WTC11 (cell line): ENCODE results near the gene MEGF11. TPM values are rescaled to one million over a fixed set of nuclear protein-coding genes. Genes with fewer than 3 reads are reported as not detected.

ENCODE experiments used
- ATAC-seq: fragments of 200-7000 bp; cut with Tn5 transposase; 2 replicates; pipeline ENCODE4 v1.10.0; 2021; ENCODE audit warnings: mild to moderate bottlenecking, moderate library complexity
- CTCF ChIA-PET: fragments of 300-600 bp; sonication (Branson Sonifier 250); formaldehyde crosslinking; loops from one replicate; lab custom pipeline; 2021; ENCODE audit warnings: antibody characterized with exemption; lab: Charles Lee
- POLR2A ChIA-PET: fragments of 350-600 bp; sonication (Branson Sonifier 250); formaldehyde crosslinking; loops from one replicate; lab custom pipeline; 2021; ENCODE audit warnings: antibody characterized with exemption; lab: Charles Lee
- DNase-seq: peaks from one replicate; pipeline ENCODE4 v3.0.0; 2021; ENCODE audit warnings: low spot score
- H3K27ac Mint-ChIP-seq: 2 replicates; pipeline ENCODE4 v1.8.0; 2021; ENCODE audit warnings: mixed read lengths
- H3K27me3 Mint-ChIP-seq: 2 replicates; pipeline ENCODE4 v1.8.0; 2021; ENCODE audit warnings: low read depth, mild to moderate bottlenecking, moderate library complexity, mixed read lengths
- H3K36me3 Mint-ChIP-seq: 2 replicates; pipeline ENCODE4 v1.8.0; 2021; ENCODE audit warnings: mixed read lengths
- H3K4me1 Mint-ChIP-seq: 2 replicates; pipeline ENCODE4 v1.8.0; 2022; ENCODE audit warnings: mixed read lengths
- H3K4me3 Mint-ChIP-seq: 2 replicates; pipeline ENCODE4 v1.8.0; 2021; ENCODE audit warnings: mild to moderate bottlenecking, moderate library complexity, mixed read lengths
- H3K9me3 Mint-ChIP-seq: 2 replicates; pipeline ENCODE4 v1.8.0; 2021; ENCODE audit warnings: mixed read lengths
- ARID4B ChIP-seq: sonication (generic); formaldehyde crosslinking; IDR thresholded peaks from 2 replicates; pipeline ENCODE4 v1.8.0; 2023; ENCODE audit warnings: missing genetic modification reagents, mild to moderate bottlenecking, borderline replicate concordance
- ATF2 ChIP-seq: sonication (generic); formaldehyde crosslinking; IDR thresholded peaks from 2 replicates; pipeline ENCODE4 v1.8.1; 2022; ENCODE audit warnings: low read depth, missing genetic modification reagents, borderline replicate concordance
- ATF3 ChIP-seq: sonication (generic); formaldehyde crosslinking; conservative IDR thresholded peaks from 2 replicates; pipeline ENCODE4 v1.8.1; 2022; ENCODE audit warnings: mild to moderate bottlenecking, missing genetic modification reagents
- ERG ChIP-seq: fragments of 250-450 bp; sonication (Bioruptor Pico); IDR thresholded peaks from 2 replicates; pipeline ENCODE4 v1.8.0; 2021; ENCODE audit warnings: mild to moderate bottlenecking
- JUN ChIP-seq: sonication (generic); formaldehyde crosslinking; IDR thresholded peaks from 2 replicates; pipeline ENCODE4 v1.8.0; 2023; ENCODE audit warnings: mild to moderate bottlenecking, missing genetic modification reagents
- NFATC4 ChIP-seq: fragments of 250-450 bp; sonication (Bioruptor Pico); IDR thresholded peaks from 2 replicates; pipeline ENCODE4 v1.9.0; 2021; ENCODE audit warnings: mild to moderate bottlenecking
- SMAD4 ChIP-seq: sonication (generic); formaldehyde crosslinking; IDR thresholded peaks from 2 replicates; pipeline ENCODE4 v1.8.0; 2022; ENCODE audit warnings: mild to moderate bottlenecking, missing genetic modification reagents
- USF2 ChIP-seq: sonication (generic); formaldehyde crosslinking; IDR thresholded peaks from 2 replicates; pipeline ENCODE4 v1.8.1; 2023; ENCODE audit warnings: mild to moderate bottlenecking, missing genetic modification reagents, moderate library complexity
- ZNF138 ChIP-seq: sonication (generic); formaldehyde crosslinking; conservative IDR thresholded peaks from 2 replicates; pipeline ENCODE4 v1.8.1; 2022; ENCODE audit warnings: mild to moderate bottlenecking, moderate library complexity, missing genetic modification reagents
- ZNF219 ChIP-seq: sonication (generic); formaldehyde crosslinking; IDR thresholded peaks from 2 replicates; pipeline ENCODE4 v1.8.0; 2023; ENCODE audit warnings: missing genetic modification reagents, mild to moderate bottlenecking, borderline replicate concordance
- ZNF263 ChIP-seq: sonication (generic); formaldehyde crosslinking; IDR thresholded peaks from 2 replicates; pipeline ENCODE4 v1.8.1; 2022; ENCODE audit warnings: low read depth, mild to moderate bottlenecking, moderate library complexity, missing genetic modification reagents
- ZNF317 ChIP-seq: sonication (generic); formaldehyde crosslinking; IDR thresholded peaks from 2 replicates; pipeline ENCODE4 v1.8.1; 2023; ENCODE audit warnings: low read depth, mild to moderate bottlenecking, moderate library complexity, missing genetic modification reagents, borderline replicate concordance
- ZNF532 ChIP-seq: fragments of 250-450 bp; sonication (Bioruptor Pico); IDR thresholded peaks from 2 replicates; pipeline ENCODE4 v1.9.0; 2021; ENCODE audit warnings: mild to moderate bottlenecking, borderline replicate concordance
- ZSCAN18 ChIP-seq: fragments of 250-450 bp; sonication (Bioruptor Pico); IDR thresholded peaks from 2 replicates; pipeline ENCODE4 v2.1.2; 2022; ENCODE audit warnings: mild to moderate bottlenecking, moderate library complexity
- total RNA-seq: library from RNA; stranded (reverse); gene quantifications from 3 replicates; pipeline ENCODE4 v1.2.3, GENCODE V29; 2021

The MEGF11 gene
- total RNA-seq, 1 experiment from 2014 or later, result 3.3 TPM

GRCh38 chr15:66094331-66094730, 159.2 kb downstream of the MEGF11 start:
- Mint-ChIP-seq H3K36me3 (no peaks in the 10 kb centered on the region), H3K9me3 (no peaks in the 10 kb centered on the region), H3K27ac (no peak overlapping the region), H3K4me1 (peaks cover 4% of the 10 kb centered on the region; the same call in 1 of the 2 replicates), H3K4me3 (no peak overlapping the region), H3K27me3 (no peaks in the 10 kb centered on the region)
- ATAC-seq (no peak), DNase-seq (no peak)
- CTCF ChIA-PET, result interaction anchor here (1.8 kb wide), 1 partner anchor 9 kb away, joined by 12 read pairs; no protein-coding TSS in a partner anchor
- POLR2A ChIA-PET, result no interaction called here
- TF ChIP-seq ERG (CRISPR knock-in tag) (no peak), ATF2 (no peak), NFATC4 (no peak), ZNF138 (CRISPR knock-in tag) (no peak), ZNF317 (no peak), ATF3 (CRISPR knock-in tag) (no peak), SMAD4 (CRISPR knock-in tag) (no peak), ZSCAN18 (CRISPR knock-in tag) (no peak), USF2 (CRISPR knock-in tag) (no peak), ZNF532 (CRISPR knock-in tag) (no peak), ZNF263 (CRISPR knock-in tag) (no peak), ZNF219 (CRISPR knock-in tag) (no peak), JUN (no peak), ARID4B (no peak)
